OCI-LY1 (cell line): Measurements from ENCODE around the gene PRSS21.

Source experiments
- EZH2 ChIP-seq: fragments of 200-600 bp; sonication (generic), shearing (Covaris generic); IDR thresholded peaks from 2 replicates; pipeline ENCODE4 v1.8.0; 2017; ENCODE audit warnings: borderline replicate concordance, mixed run types, mild to moderate bottlenecking, antibody characterized with exemption, low read length, moderate library complexity, mixed read lengths
- TF ChIP-seq, protein P1 (sequence below): fragments of 200-600 bp; sonication (generic), shearing (Covaris generic); IDR thresholded peaks from 2 replicates; pipeline ENCODE4 v1.5.1; 2017; ENCODE audit warnings: mild to moderate bottlenecking, antibody characterized with exemption, low read length, moderate library complexity, mixed read lengths

DNA sequence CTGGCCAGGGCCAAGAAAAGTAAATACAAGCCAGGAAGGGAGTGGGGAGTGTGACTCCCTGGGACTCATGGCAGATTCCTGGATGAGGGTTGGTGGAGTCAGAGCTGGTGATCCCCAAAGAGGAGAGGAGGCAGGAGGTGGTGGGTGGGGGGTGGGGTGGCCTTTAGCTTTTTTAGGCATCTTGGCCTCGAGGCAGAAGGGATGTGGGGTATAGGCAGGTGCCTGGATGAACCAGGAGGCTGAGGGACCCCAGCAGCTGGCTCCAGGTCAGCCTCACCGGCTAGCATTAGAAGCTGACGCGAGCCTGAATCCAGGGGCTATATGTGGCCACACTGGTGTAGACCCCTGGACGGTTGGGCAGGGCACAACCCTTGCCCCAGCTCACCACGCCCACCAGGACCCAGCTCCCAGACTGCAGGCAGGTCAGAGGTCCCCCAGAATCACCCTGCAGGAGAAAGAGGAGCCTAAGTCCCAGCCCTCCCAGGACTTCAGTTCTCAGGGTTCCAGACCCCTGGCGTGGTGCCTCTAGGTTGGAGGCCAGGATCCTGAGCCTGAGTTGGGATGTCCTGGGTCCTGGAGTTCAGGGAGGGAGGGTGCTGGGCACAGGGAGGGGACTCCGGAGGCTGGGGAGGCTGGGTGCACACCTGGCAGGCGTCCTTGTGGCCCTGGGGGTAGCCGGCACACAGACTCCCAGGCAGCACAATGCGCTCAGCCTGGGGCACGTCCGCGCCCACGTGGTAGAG lies 32.5 kb upstream of the PRSS21 start:
- TF ChIP-seq, protein P1, sequence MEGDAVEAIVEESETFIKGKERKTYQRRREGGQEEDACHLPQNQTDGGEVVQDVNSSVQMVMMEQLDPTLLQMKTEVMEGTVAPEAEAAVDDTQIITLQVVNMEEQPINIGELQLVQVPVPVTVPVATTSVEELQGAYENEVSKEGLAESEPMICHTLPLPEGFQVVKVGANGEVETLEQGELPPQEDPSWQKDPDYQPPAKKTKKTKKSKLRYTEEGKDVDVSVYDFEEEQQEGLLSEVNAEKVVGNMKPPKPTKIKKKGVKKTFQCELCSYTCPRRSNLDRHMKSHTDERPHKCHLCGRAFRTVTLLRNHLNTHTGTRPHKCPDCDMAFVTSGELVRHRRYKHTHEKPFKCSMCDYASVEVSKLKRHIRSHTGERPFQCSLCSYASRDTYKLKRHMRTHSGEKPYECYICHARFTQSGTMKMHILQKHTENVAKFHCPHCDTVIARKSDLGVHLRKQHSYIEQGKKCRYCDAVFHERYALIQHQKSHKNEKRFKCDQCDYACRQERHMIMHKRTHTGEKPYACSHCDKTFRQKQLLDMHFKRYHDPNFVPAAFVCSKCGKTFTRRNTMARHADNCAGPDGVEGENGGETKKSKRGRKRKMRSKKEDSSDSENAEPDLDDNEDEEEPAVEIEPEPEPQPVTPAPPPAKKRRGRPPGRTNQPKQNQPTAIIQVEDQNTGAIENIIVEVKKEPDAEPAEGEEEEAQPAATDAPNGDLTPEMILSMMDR = no peak
- no peak for TF ChIP-seq EZH2
